GM21737 (cell line): ENCODE results near the gene CAMKV.
"Not testable (repeated sequence)": the region's sequence is repeated elsewhere in the genome, so short reads cannot be mapped to it uniquely, and the experiment has no call there.

Source experiments
- ATAC-seq: cut with Tn5 transposase; IDR thresholded peaks from one replicate; pipeline ENCODE4 v1.9.1; 2021; ENCODE audit warnings: mild to moderate bottlenecking, moderate library complexity; ENCODE audit not compliant: unreplicated experiment

Gene CAMKV, protein sequence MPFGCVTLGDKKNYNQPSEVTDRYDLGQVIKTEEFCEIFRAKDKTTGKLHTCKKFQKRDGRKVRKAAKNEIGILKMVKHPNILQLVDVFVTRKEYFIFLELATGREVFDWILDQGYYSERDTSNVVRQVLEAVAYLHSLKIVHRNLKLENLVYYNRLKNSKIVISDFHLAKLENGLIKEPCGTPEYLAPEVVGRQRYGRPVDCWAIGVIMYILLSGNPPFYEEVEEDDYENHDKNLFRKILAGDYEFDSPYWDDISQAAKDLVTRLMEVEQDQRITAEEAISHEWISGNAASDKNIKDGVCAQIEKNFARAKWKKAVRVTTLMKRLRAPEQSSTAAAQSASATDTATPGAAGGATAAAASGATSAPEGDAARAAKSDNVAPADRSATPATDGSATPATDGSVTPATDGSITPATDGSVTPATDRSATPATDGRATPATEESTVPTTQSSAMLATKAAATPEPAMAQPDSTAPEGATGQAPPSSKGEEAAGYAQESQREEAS

DNA sequence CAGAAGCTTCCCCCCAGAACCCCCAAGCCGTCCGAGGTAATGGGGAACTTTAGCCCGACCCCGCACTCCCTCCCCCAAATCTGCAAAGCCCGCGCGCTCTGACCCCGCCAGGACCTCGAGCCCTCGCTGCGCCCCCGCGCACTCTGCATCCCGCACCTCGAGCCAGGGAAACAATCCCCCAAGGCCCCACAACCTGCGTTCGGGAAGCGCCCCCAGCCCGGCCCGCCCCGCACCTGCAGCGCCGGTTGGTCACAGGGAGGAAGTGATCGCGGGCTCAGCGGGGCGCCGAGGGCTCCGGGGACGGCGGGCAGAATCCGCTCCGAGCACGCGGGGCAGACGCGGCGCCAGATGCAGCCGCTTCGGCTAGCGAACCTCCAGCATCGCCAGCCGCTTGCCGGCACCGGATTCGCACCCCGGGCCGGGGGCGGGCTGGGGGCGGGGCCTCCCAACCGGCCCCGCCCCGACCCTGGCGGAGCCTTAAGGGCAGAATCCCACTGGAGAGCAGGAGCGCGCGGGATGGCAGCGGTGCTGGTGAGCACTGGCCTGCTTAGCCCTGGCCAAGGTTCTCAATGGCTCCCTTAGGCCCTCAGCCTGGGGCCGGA lies at the start of gene CAMKV:
Gene CAMKV, minus strand, starts transcription at position 382 of the 602 bp plus-strand sequence. CDS start 7,518 bp downstream, outside the sequence.
- ATAC-seq = no peak

DNA sequence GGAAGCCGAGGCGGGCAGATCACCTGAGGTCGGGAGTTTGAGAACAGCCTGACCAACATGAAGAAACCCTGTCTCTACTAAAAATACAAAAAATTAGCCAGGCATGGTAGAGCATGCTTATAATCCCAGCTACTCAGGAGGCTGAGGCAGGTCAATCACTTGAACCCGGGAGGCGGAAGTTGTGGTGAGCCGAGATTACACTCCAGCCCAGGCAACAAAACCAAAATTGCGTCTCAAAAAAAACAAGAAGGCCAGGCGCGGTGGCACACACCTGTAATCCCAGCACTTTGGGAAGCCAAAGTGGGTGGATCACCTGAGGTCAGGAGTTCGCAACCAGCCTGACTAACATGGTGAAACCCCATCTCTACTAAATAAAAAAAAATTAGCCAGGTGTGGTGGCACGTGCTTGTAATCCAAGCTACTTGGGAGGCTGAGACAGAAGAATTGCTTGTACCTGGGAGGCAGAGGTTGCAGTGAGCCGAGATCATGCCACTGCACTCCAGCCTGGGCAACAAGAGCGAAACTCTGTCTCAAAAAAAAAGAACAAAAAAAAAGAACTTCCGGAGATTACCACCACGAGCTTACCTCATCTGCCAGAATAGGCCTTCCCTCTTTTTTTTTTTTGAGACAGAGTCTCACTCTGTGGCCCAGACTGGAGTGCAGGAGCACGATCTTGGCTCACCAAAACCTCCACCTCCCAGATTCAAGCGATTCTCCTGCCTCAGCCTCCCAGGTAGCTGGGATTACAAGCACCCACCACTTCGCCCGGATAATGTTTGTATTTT lies 48.3 kb upstream of the CAMKV start:
- ATAC-seq = not testable (repeated sequence)

GRCh38 chr3:49916686-49917085 lies 47.0 kb upstream of the CAMKV start:
- no peak for ATAC-seq

- no peak for ATAC-seq
Observed at GRCh38 chr3:49914906-49915305, 45.2 kb upstream of the CAMKV start.

DNA sequence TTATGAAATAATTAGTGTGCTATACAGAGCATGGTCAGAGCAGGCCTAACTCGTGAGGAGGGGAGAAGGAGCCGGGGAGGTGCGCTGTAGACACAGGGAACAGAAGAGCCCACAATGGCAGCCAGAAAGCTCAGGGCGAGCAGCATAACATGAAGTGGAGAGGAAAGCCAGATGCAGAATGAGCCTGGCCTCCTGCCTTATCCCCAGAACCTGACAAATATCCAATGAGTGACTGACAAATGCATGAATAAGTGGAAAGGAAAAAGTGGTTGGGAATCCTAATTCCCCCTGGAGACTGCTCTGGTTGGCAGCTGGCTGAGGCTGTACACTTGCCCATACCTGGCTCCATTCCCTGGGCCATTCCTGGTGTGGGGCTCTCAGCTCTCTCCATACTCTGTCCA lies 43.2 kb upstream of the CAMKV start:
- no peak for ATAC-seq

- ATAC-seq = no peak
Observed at GRCh38 chr3:49911611-49912010, 41.9 kb upstream of the CAMKV start.

DNA sequence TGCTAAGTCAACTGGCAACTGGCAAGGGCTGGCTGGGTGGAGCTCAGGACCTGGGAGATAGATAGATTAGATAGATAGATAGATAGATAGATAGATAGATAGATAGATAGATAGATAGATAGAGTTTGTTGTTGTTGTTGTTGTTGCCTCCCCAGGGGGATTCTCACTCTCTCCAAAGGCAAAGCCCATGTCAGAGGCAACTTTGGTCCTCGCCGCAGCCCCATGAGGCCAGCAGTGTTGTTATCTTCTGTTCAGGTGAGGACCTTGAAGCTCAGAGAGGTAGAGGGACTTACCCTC lies 41.4 kb upstream of the CAMKV start:
- ATAC-seq = no peak

- no peak for ATAC-seq
Observed at GRCh38 chr3:49910409-49911123, 40.9 kb upstream of the CAMKV start.

DNA sequence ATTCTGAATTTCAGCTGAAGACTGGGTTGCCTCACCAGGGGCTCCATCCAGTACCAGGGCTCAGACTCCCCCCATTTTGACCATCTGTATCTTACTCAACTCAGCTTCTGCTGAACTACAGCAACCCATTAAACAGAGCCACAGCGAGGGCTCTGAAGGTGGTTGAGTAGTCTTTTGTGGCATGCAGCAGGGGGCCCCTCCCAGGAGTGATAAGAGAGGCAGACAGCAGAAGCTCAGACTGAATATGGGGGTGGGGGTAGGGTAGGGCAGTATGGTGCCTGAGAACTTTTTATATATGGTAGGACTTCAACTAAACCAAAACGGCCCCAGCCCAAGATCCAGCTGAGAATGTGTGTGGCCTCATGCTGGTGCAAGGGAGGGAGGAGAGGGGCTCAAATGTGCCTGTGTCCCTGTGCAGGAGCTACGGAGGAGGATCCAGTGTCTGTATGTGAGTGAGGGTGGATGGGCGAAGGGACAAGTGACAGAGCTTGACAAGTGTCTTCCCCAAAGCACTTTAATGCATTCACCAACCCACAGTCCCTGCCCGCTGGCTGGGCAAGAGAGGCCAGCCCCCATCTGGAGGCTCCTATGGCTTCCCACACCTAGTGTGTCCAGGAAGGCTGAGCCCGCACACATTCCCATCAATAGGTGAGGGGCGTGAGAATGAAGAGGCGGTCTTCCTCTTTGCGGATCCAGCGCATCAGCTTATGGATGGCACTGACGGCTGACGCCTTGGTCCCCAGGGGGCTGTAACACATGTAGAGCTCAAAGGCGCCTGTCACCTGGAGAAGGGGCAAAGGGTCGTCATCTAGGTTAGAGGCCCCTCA lies 38.9 kb upstream of the CAMKV start:
- ATAC-seq = no peak

- no peak for ATAC-seq
Observed at GRCh38 chr3:49906073-49906743, 36.5 kb upstream of the CAMKV start.

GRCh38 chr3:49904448-49904847 lies 34.7 kb upstream of the CAMKV start:
- ATAC-seq = not testable (repeated sequence)

GRCh38 chr3:49903451-49904424 lies 34.0 kb upstream of the CAMKV start, which contains the start of gene MST1R:
TSS of gene MST1R (minus strand) at chr3:49903873. CDS start at chr3:49903609, 264 bp downstream.
- ATAC-seq = peak; percentile 65

- no peak for ATAC-seq
Observed at GRCh38 chr3:49902511-49903345, 33.0 kb upstream of the CAMKV start.

DNA sequence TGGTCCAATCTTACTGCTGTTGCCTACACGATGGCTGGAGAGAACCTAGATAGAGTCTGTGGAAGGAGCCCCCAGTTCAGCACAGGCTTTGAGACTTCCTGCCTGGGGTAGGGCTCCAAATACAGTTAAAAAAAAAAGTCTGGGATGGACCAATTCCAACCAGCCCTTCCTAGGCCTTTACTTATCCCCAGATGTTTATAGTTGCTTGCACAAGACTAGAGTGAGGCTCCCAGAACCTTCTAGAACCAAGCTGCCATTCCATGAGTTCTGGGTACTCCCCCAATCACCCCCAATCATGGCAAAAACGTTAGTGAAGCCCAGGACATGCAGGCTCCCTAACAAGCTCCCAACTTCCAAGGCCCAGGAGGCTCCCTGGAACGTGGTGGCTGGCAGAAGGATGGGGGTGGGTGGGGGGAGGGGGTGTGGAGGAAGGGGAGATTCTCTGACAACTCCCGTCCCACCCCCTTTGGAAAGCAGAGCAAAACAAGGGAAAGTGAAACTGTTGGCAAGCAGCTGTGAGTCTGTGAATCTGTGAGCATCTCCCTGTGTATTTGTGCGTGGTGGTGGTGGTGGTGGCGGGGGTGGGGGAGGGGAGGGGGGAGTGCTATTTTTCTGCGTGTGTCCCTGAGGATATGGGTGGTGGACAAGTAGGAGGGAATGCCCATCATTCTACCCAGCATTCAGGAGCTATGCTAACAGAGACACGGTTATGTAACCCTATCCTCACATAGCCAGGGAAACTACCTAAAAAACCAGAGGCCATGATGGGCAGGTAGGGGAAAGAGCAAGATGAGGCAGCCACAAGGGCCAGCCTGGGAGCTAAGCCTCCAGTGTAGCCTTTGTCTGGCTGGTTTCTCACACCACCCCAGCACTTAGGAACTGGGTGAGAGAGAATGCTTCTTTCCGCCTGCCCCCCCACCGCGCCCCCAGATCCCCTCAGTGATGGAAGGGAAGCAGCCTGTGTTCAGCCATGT lies 31.9 kb upstream of the CAMKV start:
- ATAC-seq = no peak

GRCh38 chr3:49900491-49901153 lies 30.9 kb upstream of the CAMKV start:
- ATAC-seq = no peak

GRCh38 chr3:49899815-49900214 lies 30.1 kb upstream of the CAMKV start:
- no peak for ATAC-seq
